ENCODE results near the gene HNRNPAB. TPM values are rescaled to one million over a fixed set of nuclear protein-coding genes. Genes with fewer than 3 reads are reported as not detected.
A peak's percentile ranks its signal among the peaks of the same experiment; 100 is the strongest.

HNRNPAB gene
- total RNA-seq, 1 experiment from 2014 or later = 547 TPM

DNA sequence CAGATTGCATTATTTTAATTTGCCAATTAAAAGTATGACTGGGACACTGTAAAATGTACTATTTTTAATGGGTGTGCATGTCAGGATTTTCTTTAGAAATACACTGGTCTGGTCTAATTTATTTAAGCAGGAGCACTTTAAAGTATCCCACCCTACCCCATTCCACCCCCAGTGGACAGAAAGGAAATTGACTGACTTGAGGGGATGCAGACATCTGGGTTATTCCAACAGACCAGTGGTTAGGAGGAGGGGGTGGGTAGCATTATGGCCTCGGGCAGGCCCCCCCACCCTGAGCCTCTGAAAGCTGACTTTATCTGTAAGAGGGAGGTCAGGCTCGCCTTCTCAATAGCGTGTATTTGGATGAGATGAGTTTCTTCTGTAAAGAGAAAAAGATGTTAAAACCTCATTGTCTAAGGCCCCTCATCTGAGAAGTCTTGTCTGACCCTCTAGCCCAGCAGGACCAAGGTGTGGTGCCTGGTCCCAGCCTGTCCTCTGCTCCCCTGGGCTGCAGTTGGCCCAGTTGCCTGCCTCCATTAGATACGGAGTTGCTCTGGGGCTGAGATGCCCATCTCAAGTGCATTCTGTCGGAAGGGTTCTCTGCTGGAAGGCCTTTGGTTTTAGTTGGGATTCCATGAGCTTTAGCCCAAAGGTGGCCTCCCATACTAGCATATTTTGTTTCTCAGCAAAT lies 4.4 kb downstream of the HNRNPAB start:
- Mint-ChIP-seq H3K9me3 (peaks cover 2% of the 10 kb centered on the region in 2 experiments; a peak in 3 of 5 replicates), H3K4me1 (peaks cover 14 to 37% of the 10 kb centered on the region in 2 experiments), H3K27me3 (ENCODE audit: low read depth) (peaks cover 13% of the 10 kb centered on the region; the same call in 1 of the 2 replicates), H3K36me3 (ENCODE audit: insufficient read depth in 1 of 3, low read depth in 3 of 3) (peaks cover 63 to 87% (median 83%) of the 10 kb centered on the region in 3 experiments), H3K4me3 (no peak overlapping the region), H3K27ac (peak overlapping the region in 2 of 3 experiments; percentile 53 to 88; a peak in 3 of 7 replicates)
- Histone ChIP-seq H2BK5ac (ENCODE audit: insufficient read length, low read length) (no peak overlapping the region), H3K4me1 (ENCODE audit: insufficient read depth, low read length) (no peaks in the 10 kb centered on the region; the same call in 1 of the 2 replicates), H3K27ac (ENCODE audit: insufficient read length, low read depth, low read length) (no peak overlapping the region), H4K8ac (replicated peaks; ENCODE audit: insufficient read length, low read depth, low read length) (no peak overlapping the region), H3K79me1 (ENCODE audit: insufficient read depth, low read depth, low read length, poor library complexity, severe bottlenecking) (peaks cover 9% of the 10 kb centered on the region), H3K9ac (ENCODE audit: extremely low read depth, insufficient read length, low read length) (no peak overlapping the region), H3K56ac (ENCODE audit: insufficient read length, low read depth, low read length) (no peak overlapping the region), H2BK12ac (ENCODE audit: insufficient read length, low read depth, low read length) (no peak overlapping the region), H4K5ac (ENCODE audit: insufficient read length, low read depth, low read length) (no peak overlapping the region), H2BK20ac (ENCODE audit: low read depth, low read length, poor library complexity, severe bottlenecking) (no peak overlapping the region), H2AK5ac (ENCODE audit: insufficient read length, low read length) (no peak overlapping the region), H3K9me3 (ENCODE audit: control insufficient read depth, low read depth, low read length) (no peaks in the 10 kb centered on the region), H2AFZ (ENCODE audit: low read length) (no peak overlapping the region), H3K18ac (ENCODE audit: insufficient read length, low read depth, low read length) (no peak overlapping the region), H2BK15ac (ENCODE audit: low read depth, low read length) (no peak overlapping the region), H3K4ac (ENCODE audit: low read depth, low read length) (no peak overlapping the region), H3K23ac (ENCODE audit: insufficient read length, low read depth, low read length) (no peak overlapping the region), H3K27me3 (ENCODE audit: insufficient read depth, low read length) (no peaks in the 10 kb centered on the region), H3K14ac (ENCODE audit: insufficient read depth, low read length) (no peak overlapping the region), H4K20me1 (ENCODE audit: control insufficient read depth, insufficient read depth, insufficient read length) (no peaks in the 10 kb centered on the region), H4K91ac (ENCODE audit: insufficient read length, low read depth, low read length) (no peak overlapping the region), H3K23me2 (ENCODE audit: insufficient read length, low read depth, low read length, poor library complexity, severe bottlenecking) (peaks cover 10% of the 10 kb centered on the region), H3K79me2 (ENCODE audit: insufficient read depth, low read length) (peaks cover 23% of the 10 kb centered on the region), H3T11ph (ENCODE audit: low read length) (no peak overlapping the region), H2BK120ac (ENCODE audit: low read depth, low read length, poor library complexity, severe bottlenecking) (no peak overlapping the region), H3K4me2 (ENCODE audit: insufficient read depth, insufficient read length, low read length) (no peak overlapping the region)
- WGBS (ENCODE audit: extremely low coverage, insufficient read length, low lambda C conversion rate) = no CpG with 5 or more reads among the region's 5 CpGs
- TF ChIP-seq, protein P1, sequence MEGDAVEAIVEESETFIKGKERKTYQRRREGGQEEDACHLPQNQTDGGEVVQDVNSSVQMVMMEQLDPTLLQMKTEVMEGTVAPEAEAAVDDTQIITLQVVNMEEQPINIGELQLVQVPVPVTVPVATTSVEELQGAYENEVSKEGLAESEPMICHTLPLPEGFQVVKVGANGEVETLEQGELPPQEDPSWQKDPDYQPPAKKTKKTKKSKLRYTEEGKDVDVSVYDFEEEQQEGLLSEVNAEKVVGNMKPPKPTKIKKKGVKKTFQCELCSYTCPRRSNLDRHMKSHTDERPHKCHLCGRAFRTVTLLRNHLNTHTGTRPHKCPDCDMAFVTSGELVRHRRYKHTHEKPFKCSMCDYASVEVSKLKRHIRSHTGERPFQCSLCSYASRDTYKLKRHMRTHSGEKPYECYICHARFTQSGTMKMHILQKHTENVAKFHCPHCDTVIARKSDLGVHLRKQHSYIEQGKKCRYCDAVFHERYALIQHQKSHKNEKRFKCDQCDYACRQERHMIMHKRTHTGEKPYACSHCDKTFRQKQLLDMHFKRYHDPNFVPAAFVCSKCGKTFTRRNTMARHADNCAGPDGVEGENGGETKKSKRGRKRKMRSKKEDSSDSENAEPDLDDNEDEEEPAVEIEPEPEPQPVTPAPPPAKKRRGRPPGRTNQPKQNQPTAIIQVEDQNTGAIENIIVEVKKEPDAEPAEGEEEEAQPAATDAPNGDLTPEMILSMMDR (conservative IDR thresholded peaks at IDR 0.05) = peak; percentile 48
- DNase-seq = peak; percentile 27
